ENCODE data around the gene BCKDK. TPM values are rescaled to one million over a fixed set of nuclear protein-coding genes. Genes with fewer than 3 reads are reported as not detected.

BCKDK gene
- total and polyA plus RNA-seq, 2 donors (not counting 3 experiments of a cell fraction or from before 2014, with no cell fraction given) = 57.8 to 78.3 TPM

- POLR2A ChIA-PET = interaction anchor here (1.0 kb wide), 1 partner anchor 12 kb away, joined by 4 read pairs; the partner anchor contains the start of gene KAT8
- Histone ChIP-seq H3K9me3 (replicated peaks; ENCODE audit: control insufficient read depth, insufficient read depth, low read length) (no peaks in the 10 kb centered on the region), H2AFZ (ENCODE audit: low read depth, low read length) (no peak overlapping the region), H3K27me3 (ENCODE audit: control insufficient read depth in 2 of 2, insufficient read depth in 2 of 2, low read length in 2 of 2) (no peaks in the 10 kb centered on the region), H3K36me3 (ENCODE audit: control insufficient read depth in 2 of 2, extremely low read depth in 1 of 2, insufficient read depth in 2 of 2, low read length in 2 of 2) (peaks cover 0 to 11% of the 10 kb centered on the region in 2 experiments), H3K27ac (ENCODE audit: insufficient read depth, low read depth, low read length) (no peak overlapping the region), H3K9ac (replicated peaks; ENCODE audit: extremely low read depth, insufficient read depth, low read length) (no peak overlapping the region), H3K4me2 (ENCODE audit: insufficient read depth, low read length) (no peak overlapping the region), H3K79me2 (ENCODE audit: control insufficient read depth, insufficient read depth, low read length) (no peaks in the 10 kb centered on the region), H3K4me1 (ENCODE audit: control insufficient read depth, extremely low read depth, insufficient read depth, low read length) (no peaks in the 10 kb centered on the region), H4K20me1 (replicated peaks; ENCODE audit: control insufficient read depth, extremely low read depth, insufficient read depth, low read length) (no peaks in the 10 kb centered on the region), H3K9me1 (replicated peaks; ENCODE audit: control insufficient read depth, extremely low read depth, insufficient read depth, low read length) (no peaks in the 10 kb centered on the region), H3K4me3 (replicated peaks in 1 of 3; ENCODE audit: insufficient read depth in 1 of 3, low read depth in 1 of 3, low read length in 3 of 3) (no peak overlapping the region)
- FAIRE-seq = no peak
- DNase-seq (ENCODE audit: low read depth, low spot score) = no peak
- intact Hi-C loops (cut with micrococcal nuclease) (no loop called here), dilution Hi-C loops (cut with MboI; ENCODE audit: extremely low pct_ligation_motif_present, low sequenced_read_pairs) (no loop called here)
- CTCF ChIA-PET = interaction anchor here (2.2 kb wide), 1 partner anchor 13 kb away, joined by 13 read pairs; no protein-coding TSS in a partner anchor
- no TSS peak for BruUV-seq (replicated peaks)
- TF ChIP-seq CTCF (IDR thresholded peaks at IDR 0.05; ENCODE audit: extremely low read depth in 1 of 2, insufficient read depth in 1 of 2, low read depth in 1 of 2, low read length in 2 of 2) (no peak), FOS (IDR thresholded peaks at IDR 0.05; ENCODE audit: borderline replicate concordance, insufficient read depth, low read length) (no peak), MAX (IDR thresholded peaks at IDR 0.05; ENCODE audit: insufficient read depth, insufficient read length) (no peak), EZH2 (IDR thresholded peaks at IDR 0.05; ENCODE audit: borderline replicate concordance, low read depth, low read length, severe bottlenecking) (no peak), POLR2A (IDR thresholded peaks at IDR 0.05; ENCODE audit: low read depth, low read length) (no peak), MYC (IDR thresholded peaks at IDR 0.05; ENCODE audit: low read depth, low read length) (no peak), JUN (IDR thresholded peaks at IDR 0.05; ENCODE audit: borderline replicate concordance, insufficient read depth, insufficient read length, low read depth) (no peak), POLR2AphosphoS5 (IDR thresholded peaks at IDR 0.05; ENCODE audit: insufficient read depth, low read depth, low read length) (no peak), GATA2 (IDR thresholded peaks at IDR 0.05; ENCODE audit: insufficient read depth, insufficient read length, low read depth, low read length) (no peak)
Measured at GRCh38 chr16:31128711-31129567, 20.8 kb downstream of the BCKDK start.

All from endothelial cell of umbilical vein (primary cell).